ENCODE measurements around the gene SPATS2L.

The SPATS2L gene

GRCh38 chr2:200306196-200306930, at the start of gene SPATS2L:
SPATS2L (plus strand) TSS chr2:200306693; CDS start chr2:200389245, 82,552 bp downstream.
- Mint-ChIP-seq H3K4me1 (ENCODE audit: low read depth) (peaks cover 33% of the 10 kb centered on the region), H3K4me3 (peak within 1 kb of the TSS; percentile 84), H3K36me3 (ENCODE audit: low read depth) (peaks cover 8% of the 10 kb centered on the region), H3K27me3 (peaks cover 6% of the 10 kb centered on the region), H3K9me3 (no peaks in the 10 kb centered on the region), H3K27ac (peak within 1 kb of the TSS; percentile 90)
- intact Hi-C loops (cut with micrococcal nuclease): loop anchor here (5.0 to 10.0 kb wide), 2 partner anchors 148 to 319 kb away; no protein-coding TSS in a partner anchor

GRCh38 chr2:200257570-200257969, 48.9 kb upstream of the SPATS2L start:
- H3K4me1 Mint-ChIP-seq (ENCODE audit: low read depth): peaks cover 15% of the 10 kb centered on the region
- no peak overlapping the region for H3K4me3 Mint-ChIP-seq
- no peak overlapping the region for H3K27ac Mint-ChIP-seq
- H3K9me3 Mint-ChIP-seq: no peaks in the 10 kb centered on the region
- intact Hi-C loops (cut with micrococcal nuclease): no loop called here
- H3K27me3 Mint-ChIP-seq: peaks cover 5% of the 10 kb centered on the region
- no peaks in the 10 kb centered on the region for H3K36me3 Mint-ChIP-seq (ENCODE audit: low read depth)

- peaks cover 5% of the 10 kb centered on the region for H3K27me3 Mint-ChIP-seq
- H3K4me1 Mint-ChIP-seq (ENCODE audit: low read depth): peaks cover 11% of the 10 kb centered on the region
- no peaks in the 10 kb centered on the region for H3K36me3 Mint-ChIP-seq (ENCODE audit: low read depth)
- H3K4me3 Mint-ChIP-seq: no peak overlapping the region
- no peak overlapping the region for H3K27ac Mint-ChIP-seq
- intact Hi-C loops (cut with micrococcal nuclease): no loop called here
- no peaks in the 10 kb centered on the region for H3K9me3 Mint-ChIP-seq
Measured at GRCh38 chr2:200258081-200258480, 48.4 kb upstream of the SPATS2L start.

- Mint-ChIP-seq H3K27ac (no peak overlapping the region), H3K27me3 (peaks cover 5% of the 10 kb centered on the region), H3K4me3 (no peak overlapping the region), H3K36me3 (ENCODE audit: low read depth) (no peaks in the 10 kb centered on the region), H3K9me3 (no peaks in the 10 kb centered on the region), H3K4me1 (ENCODE audit: low read depth) (peaks cover 11% of the 10 kb centered on the region)
- intact Hi-C loops (cut with micrococcal nuclease): no loop called here
Measured at GRCh38 chr2:200258881-200259576, 47.5 kb upstream of the SPATS2L start.

- Mint-ChIP-seq H3K4me3 (no peak overlapping the region), H3K27me3 (peaks cover 5% of the 10 kb centered on the region), H3K4me1 (ENCODE audit: low read depth) (peaks cover 11% of the 10 kb centered on the region), H3K36me3 (ENCODE audit: low read depth) (no peaks in the 10 kb centered on the region), H3K9me3 (no peaks in the 10 kb centered on the region), H3K27ac (no peak overlapping the region)
- intact Hi-C loops (cut with micrococcal nuclease): no loop called here
Measured at GRCh38 chr2:200259577-200259957, 46.9 kb upstream of the SPATS2L start.

GRCh38 chr2:200262047-200262446, 44.4 kb upstream of the SPATS2L start:
- no peak overlapping the region for H3K27ac Mint-ChIP-seq

GRCh38 chr2:200263279-200263678, 43.2 kb upstream of the SPATS2L start:
- no peak overlapping the region for H3K4me3 Mint-ChIP-seq
- no peak overlapping the region for H3K27ac Mint-ChIP-seq
- H3K27me3 Mint-ChIP-seq: peaks cover 1% of the 10 kb centered on the region
- intact Hi-C loops (cut with micrococcal nuclease): no loop called here
- H3K9me3 Mint-ChIP-seq: no peaks in the 10 kb centered on the region
- no peaks in the 10 kb centered on the region for H3K36me3 Mint-ChIP-seq (ENCODE audit: low read depth)
- H3K4me1 Mint-ChIP-seq (ENCODE audit: low read depth): peaks cover 11% of the 10 kb centered on the region

More at GRCh38 chr2:200262047-200262446, 44.4 kb upstream of the SPATS2L start:
- Mint-ChIP-seq H3K4me1 (ENCODE audit: low read depth) (peaks cover 11% of the 10 kb centered on the region), H3K27me3 (peaks cover 4% of the 10 kb centered on the region), H3K4me3 (no peak overlapping the region), H3K36me3 (ENCODE audit: low read depth) (no peaks in the 10 kb centered on the region), H3K9me3 (no peaks in the 10 kb centered on the region)
- intact Hi-C loops (cut with micrococcal nuclease): no loop called here

GRCh38 chr2:200264631-200265030, 41.9 kb upstream of the SPATS2L start:
- Mint-ChIP-seq H3K27ac (no peak overlapping the region), H3K27me3 (peaks cover 1% of the 10 kb centered on the region), H3K4me1 (ENCODE audit: low read depth) (peaks cover 5% of the 10 kb centered on the region), H3K9me3 (no peaks in the 10 kb centered on the region), H3K4me3 (no peak overlapping the region), H3K36me3 (ENCODE audit: low read depth) (no peaks in the 10 kb centered on the region)
- intact Hi-C loops (cut with micrococcal nuclease): no loop called here

- Mint-ChIP-seq H3K27me3 (no peaks in the 10 kb centered on the region), H3K4me3 (no peak overlapping the region), H3K4me1 (ENCODE audit: low read depth) (peaks cover 5% of the 10 kb centered on the region), H3K36me3 (ENCODE audit: low read depth) (no peaks in the 10 kb centered on the region), H3K9me3 (no peaks in the 10 kb centered on the region), H3K27ac (no peak overlapping the region)
- intact Hi-C loops (cut with micrococcal nuclease): no loop called here
Measured at GRCh38 chr2:200266406-200266805, 40.1 kb upstream of the SPATS2L start.

GRCh38 chr2:200267350-200267749, 39.1 kb upstream of the SPATS2L start:
- Mint-ChIP-seq H3K4me3 (no peak overlapping the region), H3K4me1 (ENCODE audit: low read depth) (peaks cover 2% of the 10 kb centered on the region), H3K27ac (no peak overlapping the region)

GRCh38 chr2:200270732-200271131, 35.8 kb upstream of the SPATS2L start:
- no peak overlapping the region for H3K27ac Mint-ChIP-seq
- H3K27me3 Mint-ChIP-seq: no peaks in the 10 kb centered on the region
- intact Hi-C loops (cut with micrococcal nuclease): no loop called here
- no peaks in the 10 kb centered on the region for H3K36me3 Mint-ChIP-seq (ENCODE audit: low read depth)
- no peaks in the 10 kb centered on the region for H3K9me3 Mint-ChIP-seq
- H3K4me1 Mint-ChIP-seq (ENCODE audit: low read depth): no peaks in the 10 kb centered on the region
- no peak overlapping the region for H3K4me3 Mint-ChIP-seq

More at GRCh38 chr2:200267350-200267749, 39.1 kb upstream of the SPATS2L start:
- no peaks in the 10 kb centered on the region for H3K9me3 Mint-ChIP-seq
- intact Hi-C loops (cut with micrococcal nuclease): no loop called here
- no peaks in the 10 kb centered on the region for H3K36me3 Mint-ChIP-seq (ENCODE audit: low read depth)
- no peaks in the 10 kb centered on the region for H3K27me3 Mint-ChIP-seq

GRCh38 chr2:200272320-200272719, 34.2 kb upstream of the SPATS2L start:
- Mint-ChIP-seq H3K27ac (no peak overlapping the region), H3K27me3 (peaks cover 2% of the 10 kb centered on the region), H3K4me3 (no peak overlapping the region), H3K4me1 (ENCODE audit: low read depth) (no peaks in the 10 kb centered on the region), H3K36me3 (ENCODE audit: low read depth) (no peaks in the 10 kb centered on the region), H3K9me3 (no peaks in the 10 kb centered on the region)
- intact Hi-C loops (cut with micrococcal nuclease): no loop called here

- intact Hi-C loops (cut with micrococcal nuclease): no loop called here
- Mint-ChIP-seq H3K27ac (no peak overlapping the region), H3K36me3 (ENCODE audit: low read depth) (no peaks in the 10 kb centered on the region), H3K27me3 (peaks cover 3% of the 10 kb centered on the region), H3K4me1 (ENCODE audit: low read depth) (no peaks in the 10 kb centered on the region), H3K4me3 (no peak overlapping the region), H3K9me3 (no peaks in the 10 kb centered on the region)
Measured at GRCh38 chr2:200274116-200275075, 32.1 kb upstream of the SPATS2L start.
